Endothelial cell (in vitro differentiated cells): Measurements from ENCODE around the gene USP48. TPM values are rescaled to one million over a fixed set of nuclear protein-coding genes. Genes with fewer than 3 reads are reported as not detected.

Experiments
- DNase-seq: peaks from one replicate; pipeline ENCODE4 v3.0.0; 2021; ENCODE audit warnings: low spot score
- H3K27ac Mint-ChIP-seq: one replicate; pipeline ENCODE4 v1.8.0; 2021; ENCODE audit warnings: mixed read lengths, inconsistent platforms; ENCODE audit not compliant: unreplicated experiment
- H3K27me3 Mint-ChIP-seq: one replicate; pipeline ENCODE4 v1.8.0; 2021; ENCODE audit warnings: mild to moderate bottlenecking, moderate library complexity, mixed read lengths, inconsistent platforms; ENCODE audit not compliant: unreplicated experiment
- H3K36me3 Mint-ChIP-seq: one replicate; pipeline ENCODE4 v1.8.0; 2021; ENCODE audit warnings: mild to moderate bottlenecking, low read depth, mixed read lengths, inconsistent platforms; ENCODE audit not compliant: unreplicated experiment
- H3K4me1 Mint-ChIP-seq: one replicate; pipeline ENCODE4 v1.8.0; 2021; ENCODE audit warnings: mild to moderate bottlenecking, mixed read lengths, inconsistent platforms; ENCODE audit not compliant: unreplicated experiment
- H3K4me3 Mint-ChIP-seq: one replicate; pipeline ENCODE4 v1.8.0; 2021; ENCODE audit warnings: mild to moderate bottlenecking, mixed read lengths, inconsistent platforms; ENCODE audit not compliant: unreplicated experiment
- H3K9me3 Mint-ChIP-seq: one replicate; pipeline ENCODE4 v1.8.0; 2021; ENCODE audit warnings: mixed read lengths, inconsistent platforms; ENCODE audit not compliant: unreplicated experiment
- CTCF ChIP-seq: fragments of 200-600 bp; sonication (generic); IDR thresholded peaks from one replicate; pipeline ENCODE4 v1.5.0; 2021; ENCODE audit warnings: antibody characterized with exemption; ENCODE audit not compliant: unreplicated experiment
- total RNA-seq: library from RNA; stranded (reverse); fragmentation: NEBNext Ultra II Directional; extraction: Animal tissue kit (Norgen Biotek cat#: 25700); gene quantifications from one replicate; pipeline ENCODE4 v1.2.1, GENCODE V29; 2021; ENCODE audit not compliant: unreplicated experiment

Gene USP48
- total RNA-seq, 1 donor from 2014 or later = 57.9 TPM

GRCh38 chr1:21761052-21761451 is 21.9 kb downstream of the USP48 start:
- no peak overlapping the region for H3K27ac Mint-ChIP-seq
- H3K27me3 Mint-ChIP-seq = no peaks in the 10 kb centered on the region
- H3K9me3 Mint-ChIP-seq = no peaks in the 10 kb centered on the region
- no peaks in the 10 kb centered on the region for H3K36me3 Mint-ChIP-seq
- no peaks in the 10 kb centered on the region for H3K4me1 Mint-ChIP-seq
- no peak overlapping the region for H3K4me3 Mint-ChIP-seq
- no peak for TF ChIP-seq CTCF
- DNase-seq = no peak

GRCh38 chr1:21759818-21760217 is 23.1 kb downstream of the USP48 start:
- DNase-seq = no peak
- H3K4me1 Mint-ChIP-seq = no peaks in the 10 kb centered on the region
- H3K27me3 Mint-ChIP-seq = no peaks in the 10 kb centered on the region
- H3K9me3 Mint-ChIP-seq = no peaks in the 10 kb centered on the region
- no peak overlapping the region for H3K27ac Mint-ChIP-seq
- no peak overlapping the region for H3K4me3 Mint-ChIP-seq
- TF ChIP-seq CTCF = no peak
- no peaks in the 10 kb centered on the region for H3K36me3 Mint-ChIP-seq

GRCh38 chr1:21759182-21759581 is 23.8 kb downstream of the USP48 start:
- no peaks in the 10 kb centered on the region for H3K36me3 Mint-ChIP-seq
- DNase-seq = no peak
- no peaks in the 10 kb centered on the region for H3K9me3 Mint-ChIP-seq
- H3K27ac Mint-ChIP-seq = peak overlapping the region; percentile 17
- H3K27me3 Mint-ChIP-seq = no peaks in the 10 kb centered on the region
- no peak for TF ChIP-seq CTCF
- no peak overlapping the region for H3K4me3 Mint-ChIP-seq
- H3K4me1 Mint-ChIP-seq = no peaks in the 10 kb centered on the region

- Mint-ChIP-seq H3K9me3 (no peaks in the 10 kb centered on the region), H3K4me3 (no peak overlapping the region), H3K27me3 (no peaks in the 10 kb centered on the region), H3K36me3 (no peaks in the 10 kb centered on the region), H3K4me1 (no peaks in the 10 kb centered on the region), H3K27ac (no peak overlapping the region)
- DNase-seq = no peak
- no peak for TF ChIP-seq CTCF
Observed at GRCh38 chr1:21758614-21759013, 24.3 kb downstream of the USP48 start.

- TF ChIP-seq CTCF = no peak
- Mint-ChIP-seq H3K4me3 (no peak overlapping the region), H3K9me3 (no peaks in the 10 kb centered on the region), H3K27ac (no peak overlapping the region), H3K27me3 (no peaks in the 10 kb centered on the region), H3K36me3 (no peaks in the 10 kb centered on the region), H3K4me1 (no peaks in the 10 kb centered on the region)
- no peak for DNase-seq
Observed at GRCh38 chr1:21756393-21757089, 26.4 kb downstream of the USP48 start.
